IMR-90 (cell line): ENCODE measurements around the gene STPG4.

Source experiments
- CEBPB ChIP-seq: IDR thresholded peaks from 2 replicates; pipeline ENCODE4 v1.6.1; 2012; ENCODE audit warnings: low read depth, low read length, improper control_type of control experiment
- CTCF ChIP-seq: conservative IDR thresholded peaks from 2 replicates; pipeline ENCODE4 v1.5.1; 2012; ENCODE audit warnings: mild to moderate bottlenecking, low read depth, low read length, improper control_type of control experiment
- MAZ ChIP-seq: IDR thresholded peaks from 2 replicates; pipeline ENCODE4 v1.6.1; 2012; ENCODE audit warnings: low read depth, mild to moderate bottlenecking, low read length, improper control_type of control experiment, moderate library complexity, borderline replicate concordance
- MXI1 ChIP-seq: IDR thresholded peaks from 2 replicates; pipeline ENCODE4 v1.6.1; 2012; ENCODE audit warnings: low read depth, mild to moderate bottlenecking, low read length, moderate library complexity, borderline replicate concordance
- RFX5 ChIP-seq: IDR thresholded peaks from 2 replicates; pipeline ENCODE4 v1.8.0; 2012; ENCODE audit warnings: low read depth, mild to moderate bottlenecking, low read length, moderate library complexity

GRCh38 chr2:47158576-47158975, 3.5 kb upstream of the STPG4 start:
- no peak for TF ChIP-seq RFX5
- no peak for TF ChIP-seq CTCF
- no peak for TF ChIP-seq CEBPB
- TF ChIP-seq MXI1 = no peak
- no peak for TF ChIP-seq MAZ
